CD1c-positive myeloid dendritic cell (primary cell): ENCODE results near the gene C6orf120.

ENCODE experiments used
- DNase-seq: peaks from one replicate; pipeline ENCODE4 v3.0.0-alpha.2; 2016; ENCODE audit errors: extremely low spot score

The C6orf120 gene

GRCh38 chr6:169701954-169702839 is at the start of gene C6orf120, which contains the start of gene WDR27:
Gene C6orf120 (plus strand): TSS chr6:169702126. CDS start chr6:169702460, 334 bp downstream.
Gene WDR27 (minus strand): TSS chr6:169702029. CDS start chr6:169689005, 13,024 bp downstream.
- DNase-seq: peak; percentile 100

- no peak for DNase-seq
Measured at GRCh38 chr6:169652896-169653295, 49.0 kb upstream of the C6orf120 start.

- DNase-seq: no peak
Measured at GRCh38 chr6:169653691-169654090, 48.2 kb upstream of the C6orf120 start.

GRCh38 chr6:169654598-169655391 is 47.1 kb upstream of the C6orf120 start:
- no peak for DNase-seq

- no peak for DNase-seq
Measured at GRCh38 chr6:169656546-169657283, 45.2 kb upstream of the C6orf120 start.

GRCh38 chr6:169657284-169657610 is 44.7 kb upstream of the C6orf120 start:
- DNase-seq: no peak

GRCh38 chr6:169659820-169660610 is 41.9 kb upstream of the C6orf120 start:
- no peak for DNase-seq

GRCh38 chr6:169660751-169661390 is 41.1 kb upstream of the C6orf120 start:
- DNase-seq: no peak

- DNase-seq: no peak
Measured at GRCh38 chr6:169661391-169661756, 40.6 kb upstream of the C6orf120 start.

- no peak for DNase-seq
Measured at GRCh38 chr6:169663468-169663867, 38.5 kb upstream of the C6orf120 start.

- no peak for DNase-seq
Measured at GRCh38 chr6:169664227-169664626, 37.7 kb upstream of the C6orf120 start.

GRCh38 chr6:169665289-169665688 is 36.6 kb upstream of the C6orf120 start:
- DNase-seq: no peak

GRCh38 chr6:169666441-169666840 is 35.5 kb upstream of the C6orf120 start:
- no peak for DNase-seq

- DNase-seq: no peak
Measured at GRCh38 chr6:169667716-169668115, 34.2 kb upstream of the C6orf120 start.

- DNase-seq: no peak
Measured at GRCh38 chr6:169668203-169668847, 33.6 kb upstream of the C6orf120 start.

GRCh38 chr6:169669147-169669546 is 32.8 kb upstream of the C6orf120 start:
- no peak for DNase-seq

GRCh38 chr6:169669889-169670288 is 32.0 kb upstream of the C6orf120 start:
- DNase-seq: peak; percentile 44

- DNase-seq: no peak
Measured at GRCh38 chr6:169671563-169671962, 30.4 kb upstream of the C6orf120 start.

GRCh38 chr6:169675011-169675410 is 26.9 kb upstream of the C6orf120 start:
- no peak for DNase-seq

- DNase-seq: no peak
Measured at GRCh38 chr6:169677096-169677495, 24.8 kb upstream of the C6orf120 start.
